A549 treated with AZD2906 at 1 μM for 4 hours (cell line): ENCODE results near the gene STN1. TPM values are rescaled to one million over a fixed set of nuclear protein-coding genes. Genes with fewer than 3 reads are reported as not detected.

Experiments
- total RNA-seq: library from RNA; stranded (reverse); fragments of 200-300 nt; extraction: Qiagen RNA extraction; gene quantifications from 5 replicates; pipeline ENCODE4 v1.2.3, GENCODE V29; 2022

The STN1 gene, protein sequence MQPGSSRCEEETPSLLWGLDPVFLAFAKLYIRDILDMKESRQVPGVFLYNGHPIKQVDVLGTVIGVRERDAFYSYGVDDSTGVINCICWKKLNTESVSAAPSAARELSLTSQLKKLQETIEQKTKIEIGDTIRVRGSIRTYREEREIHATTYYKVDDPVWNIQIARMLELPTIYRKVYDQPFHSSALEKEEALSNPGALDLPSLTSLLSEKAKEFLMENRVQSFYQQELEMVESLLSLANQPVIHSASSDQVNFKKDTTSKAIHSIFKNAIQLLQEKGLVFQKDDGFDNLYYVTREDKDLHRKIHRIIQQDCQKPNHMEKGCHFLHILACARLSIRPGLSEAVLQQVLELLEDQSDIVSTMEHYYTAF
- total RNA-seq: 18.3 to 21.0 TPM (median 20.6 TPM) in 5 replicates

DNA sequence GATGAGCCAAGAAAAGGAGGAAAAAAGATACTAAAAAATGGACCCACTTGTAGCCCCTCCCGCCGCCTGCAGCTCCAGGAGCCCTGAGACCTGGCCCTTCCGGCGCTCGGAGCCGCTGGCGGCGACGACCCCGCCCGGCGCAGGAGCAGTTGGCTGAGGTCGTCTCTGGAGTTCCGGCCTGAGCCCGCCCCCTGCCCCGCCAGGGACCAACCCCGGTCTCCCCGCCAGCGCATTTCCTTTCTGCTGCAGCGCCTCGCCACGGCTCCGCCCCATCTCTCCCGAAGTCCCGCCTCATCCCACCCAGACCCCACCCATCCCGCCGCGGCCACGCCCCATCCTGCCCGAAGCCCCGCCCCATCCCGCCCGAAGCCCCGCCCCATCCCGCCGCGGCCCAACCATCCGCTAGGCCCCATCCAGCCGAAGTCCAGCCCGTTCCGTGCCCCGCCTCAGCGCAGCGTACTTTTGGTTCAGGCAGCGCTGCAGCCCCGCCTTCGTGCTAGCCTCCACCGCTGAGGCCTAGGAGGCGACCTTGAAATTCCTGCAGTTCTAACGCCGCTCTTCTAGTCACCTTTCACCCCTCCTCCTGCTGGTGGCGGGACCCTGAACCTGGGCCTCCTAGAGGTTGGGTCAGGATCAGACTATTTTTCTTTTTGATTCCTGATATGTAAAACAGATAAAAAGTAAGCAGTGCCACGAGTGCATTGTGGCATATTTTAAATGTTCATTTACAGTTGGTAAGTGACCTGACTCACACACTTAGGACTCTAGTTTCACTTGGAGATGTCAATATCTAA lies at the start of gene STN1:
Gene STN1 (minus strand): TSS at position 132 of the 794 bp plus-strand sequence. CDS start 590 bp downstream, outside the sequence.

GRCh38 chr10:103966671-103967447 lies 48.9 kb upstream of the STN1 start, which contains the start of gene SLK:
TSS of gene SLK (plus strand) at chr10:103967140. CDS start at chr10:103967746, 606 bp downstream.

GRCh38 chr10:103855424-103855823 lies 62.6 kb downstream of the STN1 start, which contains the start of gene SH3PXD2A:
TSS of gene SH3PXD2A (minus strand) at chr10:103855576. CDS start at chr10:103855266, 310 bp downstream.

Other genes with a start within 250 kb of the STN1 start
- 0.71 to 1.0 TPM (median 0.82 TPM) in 5 replicates for gene SH3PXD2A, start 62.6 kb downstream of the STN1 start, total RNA-seq
- gene SLK, start 49.0 kb upstream of the STN1 start, total RNA-seq: 22.8 to 38.3 TPM (median 28.4 TPM) in 5 replicates
- gene COL17A1, start 167.7 kb upstream of the STN1 start, total RNA-seq: 1.3 to 2.4 TPM (median 1.8 TPM) in 5 replicates
- 12.1 to 16.2 TPM (median 12.6 TPM) in 5 replicates for gene SFR1, start 204.0 kb upstream of the STN1 start, total RNA-seq